Breast epithelium (tissue), 4 donors: ENCODE data around the gene RDX. TPM values are rescaled to one million over a fixed set of nuclear protein-coding genes. Genes with fewer than 3 reads are reported as not detected.

ENCODE experiments used
- DNase-seq, 2 donors: peaks; one replicate each; pipeline ENCODE4 v3.0.0-alpha.2; 2019; ENCODE audit warnings: low spot score in 2 of 2
- H3K27ac ChIP-seq, 2 donors: fragments of 200-600 bp; sonication (generic) in 1 of 2; one replicate each; pipeline ENCODE4 v1.5.1; 2016 to 2019; ENCODE audit warnings: mild to moderate bottlenecking in 1 of 2
- H3K27me3 ChIP-seq, 2 donors: fragments of 200-600 bp; sonication (generic) in 1 of 2; one replicate each; pipeline versions ENCODE4 v1.5.1 to v1.6.0; 2017 to 2019; ENCODE audit warnings: control low read depth in 1 of 2, mild to moderate bottlenecking in 1 of 2
- H3K36me3 ChIP-seq: fragments of 200-600 bp; one replicate; pipeline ENCODE4 v1.5.1; 2019
- H3K4me1 ChIP-seq, 2 donors: fragments of 200-600 bp; sonication (generic); one replicate each; pipeline ENCODE4 v1.5.1; 2016 to 2019; ENCODE audit warnings: control low read depth in 1 of 2
- H3K4me3 ChIP-seq, 3 donors: fragments of 200-600 bp; sonication (generic); 1 replicate in 2 of 3; 2 replicates in 1 of 3; pipeline ENCODE4 v1.5.1; 2016 to 2019; ENCODE audit warnings: mild to moderate bottlenecking in 3 of 3, moderate library complexity in 2 of 3
- H3K9me3 ChIP-seq, 2 donors: fragments of 200-600 bp; sonication (generic) in 1 of 2; one replicate each; pipeline ENCODE4 v1.5.1; 2016 to 2019; ENCODE audit warnings: control low read depth in 1 of 2
- CTCF ChIP-seq, 3 donors: fragments of 450-650 bp; IDR thresholded peaks; one replicate each; pipeline ENCODE4 v1.5.1; 2016 to 2017; ENCODE audit warnings: antibody characterized with exemption in 3 of 3, mild to moderate bottlenecking in 3 of 3, moderate library complexity in 3 of 3
- POLR2A ChIP-seq: fragments of 450-650 bp; IDR thresholded peaks from one replicate; pipeline ENCODE4 v1.6.1; 2016; ENCODE audit warnings: antibody characterized with exemption, mild to moderate bottlenecking, moderate library complexity
- POLR2AphosphoS5 ChIP-seq, 3 donors: sonication (generic); formaldehyde crosslinking; IDR thresholded peaks; one replicate each; pipeline ENCODE4 v1.6.1; 2017; ENCODE audit warnings: antibody characterized with exemption in 3 of 3
- intact Hi-C: fragments of 100-400 bp; cut with DNase I; formaldehyde crosslinking; loops from one replicate; pipeline ENCODE4 v1.15.1; 2023; ENCODE audit warnings: low total_unique reads
- total RNA-seq, 3 donors: library from RNA; depleted of rRNA; stranded (reverse); fragments of >200 nt; gene quantifications; one replicate each; pipeline ENCODE4 v1.1.0, GENCODE V29; 2016

Gene RDX
- 10 to 100 TPM; 53.4 to 88.7 (median 53.7) TPM for total RNA-seq

- peaks cover 0 to 7% of the 10 kb centered on the region in 2 donors for H3K4me1 ChIP-seq
- no peaks in the 10 kb centered on the region for H3K36me3 ChIP-seq
- TF ChIP-seq POLR2A (no peak), POLR2AphosphoS5 (IDR thresholded peaks at IDR 0.05) (peak in 2 of 3 donors; percentile 29 to 36), CTCF (IDR thresholded peaks at IDR 0.05) (peak in 1 of 3 donors; percentile 9)
- DNase-seq: peak; percentile 55 to 63
- no peaks in the 10 kb centered on the region for H3K27me3 ChIP-seq
- no peaks in the 10 kb centered on the region for H3K9me3 ChIP-seq
- peak within 1 kb of the TSS; percentile 96 to 98 for H3K27ac ChIP-seq
- peak within 1 kb of the TSS; percentile 89 to 95 (median 91) for H3K4me3 ChIP-seq
- intact Hi-C loops: no loop called here
Measured at GRCh38 chr11:110296226-110297075, at the start of gene RDX. RDX (minus strand) TSS chr11:110296614; CDS start chr11:110279692, 16,922 bp downstream.

- no peak overlapping the region for H3K27ac ChIP-seq
- DNase-seq: no peak
- TF ChIP-seq POLR2AphosphoS5 (IDR thresholded peaks at IDR 0.05) (no peak), POLR2A (no peak), CTCF (IDR thresholded peaks at IDR 0.05) (no peak)
- no peak overlapping the region for H3K4me3 ChIP-seq
- H3K4me1 ChIP-seq: no peaks in the 10 kb centered on the region
- intact Hi-C loops: no loop called here
- H3K9me3 ChIP-seq: no peaks in the 10 kb centered on the region
- H3K27me3 ChIP-seq: no peaks in the 10 kb centered on the region
- no peaks in the 10 kb centered on the region for H3K36me3 ChIP-seq
Measured at GRCh38 chr11:110345743-110346142, 49.3 kb upstream of the RDX start.

GRCh38 chr11:110340436-110340835 is 44.0 kb upstream of the RDX start:
- H3K4me3 ChIP-seq: no peak overlapping the region
- no peaks in the 10 kb centered on the region for H3K36me3 ChIP-seq
- TF ChIP-seq POLR2AphosphoS5 (IDR thresholded peaks at IDR 0.05) (no peak), CTCF (IDR thresholded peaks at IDR 0.05) (no peak), POLR2A (no peak)
- H3K4me1 ChIP-seq: no peaks in the 10 kb centered on the region
- no peaks in the 10 kb centered on the region for H3K27me3 ChIP-seq
- no peaks in the 10 kb centered on the region for H3K9me3 ChIP-seq
- intact Hi-C loops: no loop called here
- DNase-seq: no peak
- no peak overlapping the region for H3K27ac ChIP-seq

- Histone ChIP-seq H3K4me3 (no peak overlapping the region), H3K27me3 (no peaks in the 10 kb centered on the region), H3K4me1 (no peaks in the 10 kb centered on the region), H3K27ac (no peak overlapping the region), H3K36me3 (no peaks in the 10 kb centered on the region), H3K9me3 (no peaks in the 10 kb centered on the region)
- intact Hi-C loops: no loop called here
- no peak for DNase-seq
- no peak for TF ChIP-seq POLR2AphosphoS5 (IDR thresholded peaks at IDR 0.05)
- TF ChIP-seq CTCF (IDR thresholded peaks at IDR 0.05): no peak
- no peak for TF ChIP-seq POLR2A
Measured at GRCh38 chr11:110339456-110340250, 43.2 kb upstream of the RDX start.

GRCh38 chr11:110338684-110339083 is 42.3 kb upstream of the RDX start:
- TF ChIP-seq POLR2A (no peak), POLR2AphosphoS5 (IDR thresholded peaks at IDR 0.05) (no peak), CTCF (IDR thresholded peaks at IDR 0.05) (no peak)
- H3K4me1 ChIP-seq: no peaks in the 10 kb centered on the region

More at GRCh38 chr11:110338684-110339083, 42.3 kb upstream of the RDX start:
- Histone ChIP-seq H3K27ac (no peak overlapping the region), H3K27me3 (no peaks in the 10 kb centered on the region), H3K4me3 (no peak overlapping the region), H3K36me3 (no peaks in the 10 kb centered on the region), H3K9me3 (no peaks in the 10 kb centered on the region)
- intact Hi-C loops: no loop called here
- no peak for DNase-seq
